HL-60/S4 (cell line): ENCODE data around the gene TGFB1I1.

Experiments used
- in situ Hi-C: fragments of 300-500 bp; cut with MboI; formaldehyde crosslinking; loops from 2 replicates; pipeline ENCODE4 v1.14.3; 2022; ENCODE audit warnings: low sequenced_read_pairs

TGFB1I1 gene

GRCh38 chr16:31451201-31451600 lies 20.8 kb upstream of the TGFB1I1 start:
- in situ Hi-C loops, result loop anchor here (10.0 kb wide), 1 partner anchor 414 kb away; no protein-coding TSS in a partner anchor

DNA sequence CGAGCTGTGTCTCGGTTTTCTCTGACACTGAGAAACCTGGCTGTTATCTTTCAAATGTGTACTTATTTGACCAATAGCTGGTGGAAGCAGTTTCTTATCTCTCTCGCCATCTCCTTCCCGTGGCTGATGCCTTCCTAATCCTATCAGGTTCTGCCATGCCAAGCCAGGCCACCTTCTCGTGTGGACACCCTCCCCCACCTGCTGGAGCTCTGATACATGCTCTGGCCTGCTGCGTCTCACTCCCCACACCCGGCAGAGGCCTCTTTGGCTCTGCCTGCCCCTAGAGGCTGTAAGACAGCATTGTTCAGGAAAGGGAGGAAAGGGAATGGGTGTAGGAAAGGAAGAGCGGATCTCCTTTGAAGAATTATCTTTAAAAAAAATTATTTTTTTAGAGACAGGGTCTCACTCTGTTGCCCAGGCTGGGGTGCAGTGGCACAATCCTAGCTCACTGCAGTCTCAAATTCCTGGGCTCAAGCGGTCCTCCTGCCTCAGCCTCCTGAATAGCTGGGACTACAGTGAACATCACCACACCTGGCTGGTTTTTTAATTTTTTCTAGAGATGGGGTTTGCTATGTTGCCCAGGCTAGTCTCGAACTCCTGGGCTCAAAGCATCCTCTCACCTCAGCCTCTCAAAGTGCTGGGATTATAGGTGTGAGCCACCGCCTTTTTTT lies 20.1 kb upstream of the TGFB1I1 start:
- in situ Hi-C loops, result loop anchor here (10.0 kb wide), 1 partner anchor 413 kb away; no protein-coding TSS in a partner anchor

- in situ Hi-C loops, result loop anchor here (10.0 kb wide), 1 partner anchor 412 kb away; no protein-coding TSS in a partner anchor
These were observed 19.3 kb upstream of the TGFB1I1 start for GRCh38 chr16:31452631-31453106.

GRCh38 chr16:31453255-31454204 lies 18.4 kb upstream of the TGFB1I1 start:
- in situ Hi-C loops, result loop anchor here (10.0 kb wide), 1 partner anchor 411 kb away; no protein-coding TSS in a partner anchor

DNA sequence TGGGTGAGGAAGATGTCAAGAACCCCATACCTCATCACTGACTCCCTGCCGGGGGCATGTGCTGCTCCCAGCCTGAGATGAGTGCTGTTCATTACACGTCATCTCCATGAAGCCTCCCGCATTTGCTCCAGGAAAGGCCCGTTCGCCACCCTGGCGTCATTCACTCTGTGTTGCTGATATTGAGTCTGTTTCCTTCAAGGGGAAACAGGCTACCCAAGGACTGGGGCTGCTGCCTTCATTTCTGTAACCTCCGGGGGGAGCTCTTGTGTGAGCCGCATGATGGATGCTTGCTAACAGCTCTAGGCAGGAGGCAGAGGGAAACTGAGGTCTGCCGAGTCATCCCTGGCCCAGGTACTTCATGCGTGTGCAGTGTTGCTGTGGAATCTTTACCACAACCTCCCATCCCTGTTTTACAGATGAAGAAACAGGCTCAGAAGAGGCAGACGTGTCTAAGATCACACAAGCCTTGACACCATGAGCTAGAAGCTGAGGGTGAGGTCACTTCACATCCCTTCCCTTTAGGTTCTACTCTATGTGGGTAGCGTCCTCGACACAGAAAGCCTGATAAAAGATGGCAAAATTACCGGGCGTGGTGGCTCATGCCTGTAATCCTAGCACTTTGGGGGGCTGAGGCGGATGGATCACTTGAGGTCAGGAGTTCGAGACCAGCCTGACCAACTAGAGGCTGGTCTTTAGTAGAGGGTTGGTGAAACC lies 16.2 kb upstream of the TGFB1I1 start:
- in situ Hi-C loops, result loop anchor here (10.0 kb wide), 1 partner anchor 409 kb away; no protein-coding TSS in a partner anchor

DNA sequence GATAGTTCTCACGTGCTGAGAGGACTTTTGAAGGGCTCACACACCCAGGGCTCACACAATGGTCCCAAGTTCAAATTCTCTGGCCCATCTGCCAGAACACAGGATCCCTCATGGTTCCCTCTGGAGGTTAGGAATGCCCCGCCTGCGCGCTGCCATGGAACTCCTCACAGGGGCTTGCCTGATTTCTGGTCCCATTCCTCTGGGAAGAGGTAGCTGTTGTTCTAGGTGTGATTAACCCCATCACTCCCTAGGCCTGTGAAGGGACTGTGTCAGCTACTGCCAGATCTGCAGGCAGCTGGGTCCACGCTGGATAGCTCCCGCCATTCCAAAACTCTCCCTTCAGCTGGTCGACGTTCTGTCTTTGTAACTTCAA lies 15.0 kb upstream of the TGFB1I1 start:
- in situ Hi-C loops, result loop anchor here (10.0 kb wide), 1 partner anchor 408 kb away; no protein-coding TSS in a partner anchor

DNA sequence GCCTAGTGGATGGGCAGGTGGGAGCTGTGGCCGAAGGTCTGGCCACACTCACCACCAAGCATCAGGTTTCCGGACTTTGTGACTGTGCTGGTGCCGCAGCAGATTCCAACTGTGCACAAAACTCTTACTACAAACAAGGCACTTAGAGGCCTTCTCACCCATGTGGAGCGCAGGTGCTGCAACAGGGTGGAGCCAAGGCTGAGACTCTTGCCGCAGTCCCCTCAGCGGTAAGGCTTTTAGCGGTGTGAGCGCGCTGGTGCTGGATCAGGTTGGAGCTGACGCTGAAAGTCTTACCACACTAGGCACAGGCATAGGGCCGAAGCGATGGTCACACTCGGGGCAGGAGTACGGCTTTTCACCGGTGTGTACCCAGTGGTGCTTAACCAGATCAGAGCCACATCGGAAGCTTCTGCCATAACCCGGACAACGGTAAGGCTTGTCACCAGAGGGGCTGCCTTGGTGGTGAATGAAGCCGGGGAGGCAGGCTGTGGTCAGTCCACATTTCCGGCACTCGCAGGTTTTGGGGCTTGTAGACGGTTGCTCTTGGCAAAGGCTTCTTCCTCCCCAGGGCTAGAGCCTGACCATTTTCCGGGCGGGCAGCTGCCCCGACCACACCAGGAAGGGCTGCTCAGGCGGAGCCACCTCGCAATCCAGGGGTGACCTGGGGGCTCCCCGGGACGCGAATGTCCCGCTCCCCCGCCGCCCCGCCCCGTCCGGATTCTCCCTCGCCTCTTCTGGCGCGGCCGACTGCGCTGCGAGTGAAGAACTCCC lies 13.7 kb upstream of the TGFB1I1 start:
- in situ Hi-C loops, result loop anchor here (10.0 kb wide), 1 partner anchor 407 kb away; no protein-coding TSS in a partner anchor

DNA sequence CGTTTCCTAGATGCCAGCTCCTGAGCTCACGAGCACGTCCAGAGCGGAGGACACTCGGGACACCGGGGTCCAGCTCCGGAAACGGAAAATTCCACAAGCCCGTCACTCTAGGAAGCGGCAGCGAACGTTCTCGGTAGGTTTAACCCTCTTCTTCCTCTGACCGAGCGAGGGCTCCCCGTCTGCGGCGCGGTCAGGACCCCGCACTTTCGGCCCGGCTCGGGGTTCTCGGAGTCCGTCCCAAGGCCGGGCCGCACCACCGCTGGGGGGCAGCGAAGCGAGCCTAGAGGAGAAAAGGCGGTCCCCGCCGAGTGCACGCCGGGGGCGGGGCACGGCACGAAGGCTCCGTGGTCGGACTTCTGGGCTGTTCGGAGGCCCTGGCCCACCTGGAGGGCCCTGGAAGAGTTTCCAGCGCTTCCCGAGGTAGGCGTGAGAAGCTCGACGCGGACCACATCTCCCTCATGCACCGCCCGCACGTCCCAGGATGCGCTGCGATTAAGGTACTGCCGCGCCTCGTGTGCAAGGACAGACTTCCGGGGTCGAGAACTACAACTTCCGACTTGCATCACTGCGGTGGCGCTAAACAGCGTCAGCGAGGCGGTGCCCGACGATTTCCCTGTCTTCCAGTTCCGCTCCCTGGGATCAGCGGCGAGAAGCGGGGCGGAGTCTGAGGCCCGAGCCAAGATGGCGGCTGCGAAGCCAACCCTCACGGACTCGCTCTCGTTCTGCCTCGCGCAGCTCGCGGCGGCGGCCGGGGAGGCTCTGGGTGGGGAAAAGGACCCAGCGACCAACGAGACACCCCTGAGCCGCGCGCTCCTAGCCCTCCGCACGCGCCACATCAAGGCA lies 12.9 kb upstream of the TGFB1I1 start, which contains the start of gene ARMC5:
ARMC5 (plus strand) TSS at position 658 of the 843 bp plus-strand sequence; CDS start at position 682, 24 bp downstream.
- in situ Hi-C loops, result loop anchor here (10.0 kb wide), 1 partner anchor 406 kb away; no protein-coding TSS in a partner anchor

- in situ Hi-C loops, result loop anchor here (10.0 kb wide), 1 partner anchor 405 kb away; no protein-coding TSS in a partner anchor
These were observed 12.0 kb upstream of the TGFB1I1 start for GRCh38 chr16:31459687-31460581.

- in situ Hi-C loops, result no loop called here
These were observed 11.4 kb upstream of the TGFB1I1 start for GRCh38 chr16:31460582-31461002.

DNA sequence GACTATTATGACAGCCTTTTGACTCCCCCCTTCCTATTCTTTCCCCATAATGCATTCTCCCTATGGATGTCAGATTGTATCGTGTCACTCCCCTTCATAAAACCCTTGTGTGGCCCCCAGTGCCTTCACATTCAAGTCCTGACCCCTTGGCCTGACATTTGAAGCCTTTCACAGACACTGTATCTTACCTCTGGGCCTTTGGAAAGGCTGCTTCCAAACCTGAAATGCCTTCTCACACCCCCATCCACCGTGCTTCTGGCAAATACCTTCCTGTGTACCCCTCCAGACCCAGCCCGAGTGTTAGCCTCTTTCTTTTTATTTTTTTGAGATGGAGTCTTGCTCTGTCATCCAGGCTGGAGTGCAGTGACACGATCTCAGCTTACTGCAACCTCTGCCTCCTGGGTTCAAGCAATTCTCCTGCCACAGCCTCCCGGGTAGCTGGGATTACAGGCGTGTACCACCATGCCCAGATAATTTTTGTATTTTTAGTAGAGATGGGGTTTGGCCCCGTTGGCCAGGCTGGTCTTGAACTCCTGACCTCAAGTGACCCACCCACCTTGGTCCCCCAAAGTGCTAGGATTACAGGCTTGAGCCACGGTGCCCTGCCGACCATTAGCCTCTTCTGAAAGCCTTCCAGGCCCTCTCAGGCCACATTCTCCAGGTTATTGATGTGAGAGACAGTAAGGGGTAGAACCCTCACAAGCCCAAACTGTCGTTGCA lies 10.6 kb upstream of the TGFB1I1 start:
- in situ Hi-C loops, result no loop called here

DNA sequence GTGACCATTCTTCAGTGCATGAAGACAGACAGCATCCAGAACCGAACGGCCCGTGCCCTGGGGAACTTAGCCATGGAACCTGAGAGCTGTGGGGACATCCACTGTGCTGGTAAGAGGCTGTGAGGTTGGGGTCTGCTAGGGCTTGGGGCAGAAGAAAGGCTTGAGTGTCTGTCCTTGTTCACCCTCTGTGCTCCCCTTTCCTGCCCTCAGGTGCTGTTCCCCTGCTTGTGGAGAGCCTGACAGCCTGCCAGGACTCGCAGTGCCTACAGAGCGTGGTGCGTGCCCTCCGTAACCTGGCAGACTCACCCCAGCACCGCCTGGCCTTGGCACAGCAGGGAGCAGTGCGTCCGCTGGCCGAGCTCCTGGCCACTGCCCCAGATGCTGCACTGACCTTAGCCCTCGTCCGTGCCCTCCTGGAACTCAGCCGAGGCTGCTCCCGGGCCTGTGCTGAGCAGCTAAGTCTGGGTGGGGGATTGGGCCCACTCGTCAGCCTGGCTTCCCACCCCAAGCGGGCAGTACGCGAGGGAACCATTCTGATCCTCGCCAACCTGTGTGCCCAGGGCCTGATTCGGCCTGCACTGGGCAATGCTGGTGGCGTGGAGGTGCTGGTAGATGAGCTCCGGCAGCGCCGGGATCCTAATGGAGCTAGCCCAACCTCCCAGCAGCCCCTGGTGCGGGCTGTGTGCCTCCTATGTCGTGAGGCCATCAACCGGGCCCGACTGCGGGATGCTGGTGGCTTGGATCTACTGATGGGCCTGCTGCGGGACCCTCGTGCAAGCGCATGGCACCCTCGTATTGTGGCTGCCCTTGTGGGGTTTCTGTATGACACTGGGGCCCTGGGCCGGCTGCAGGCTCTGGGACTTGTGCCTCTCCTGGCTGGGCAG lies 9.8 kb upstream of the TGFB1I1 start:
- in situ Hi-C loops, result no loop called here

GRCh38 chr16:31464348-31464769 lies 7.6 kb upstream of the TGFB1I1 start:
- in situ Hi-C loops, result no loop called here

DNA sequence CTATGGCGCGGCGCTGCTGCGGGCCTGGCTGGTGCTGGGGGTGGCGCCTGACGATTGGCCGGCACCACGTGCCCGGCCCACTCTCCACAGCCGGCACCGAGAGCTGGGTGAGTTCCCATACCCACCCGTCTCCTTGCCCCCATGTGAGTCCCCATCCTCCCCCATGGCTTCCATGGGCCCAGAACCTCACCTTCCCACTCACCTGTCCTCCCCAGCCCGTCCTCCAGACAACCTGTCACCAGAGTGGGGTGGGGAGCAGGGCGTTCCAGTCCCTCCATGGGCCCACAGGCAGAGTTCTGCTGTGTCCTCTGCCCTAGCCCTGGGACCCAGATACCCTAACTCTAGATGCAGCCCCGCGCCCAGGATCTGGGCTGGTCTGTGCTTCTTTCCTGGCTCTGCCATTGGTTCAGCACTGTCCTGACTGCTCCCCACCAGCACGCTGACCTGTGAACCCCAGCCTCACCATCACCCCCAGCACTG lies 7.1 kb upstream of the TGFB1I1 start:
- in situ Hi-C loops, result no loop called here

GRCh38 chr16:31465788-31466370 lies 6.1 kb upstream of the TGFB1I1 start:
- in situ Hi-C loops, result no loop called here
